ENCODE measurements around the gene LCNL1.

DNA sequence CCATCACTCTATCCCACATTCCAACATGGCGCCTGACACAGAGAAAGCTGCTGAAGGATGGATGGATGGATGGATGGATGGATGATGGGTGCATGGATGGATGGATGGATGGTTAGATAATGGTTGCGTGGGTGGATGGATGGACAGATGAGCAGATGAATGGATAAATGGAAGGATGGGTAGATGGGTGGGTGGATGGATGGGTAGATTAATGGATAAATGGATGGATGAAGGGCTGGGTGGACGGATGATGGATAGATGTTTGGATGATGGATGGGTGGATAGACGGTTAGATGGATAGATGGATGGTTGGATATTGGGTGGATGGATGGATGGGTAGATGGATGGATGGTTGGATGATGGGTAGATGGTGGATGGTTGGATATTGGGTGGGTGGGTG is 26.2 kb upstream of the LCNL1 start:
- no peak for TF ChIP-seq POLR2A (IDR thresholded peaks at IDR 0.05)
- TF ChIP-seq, protein P1, sequence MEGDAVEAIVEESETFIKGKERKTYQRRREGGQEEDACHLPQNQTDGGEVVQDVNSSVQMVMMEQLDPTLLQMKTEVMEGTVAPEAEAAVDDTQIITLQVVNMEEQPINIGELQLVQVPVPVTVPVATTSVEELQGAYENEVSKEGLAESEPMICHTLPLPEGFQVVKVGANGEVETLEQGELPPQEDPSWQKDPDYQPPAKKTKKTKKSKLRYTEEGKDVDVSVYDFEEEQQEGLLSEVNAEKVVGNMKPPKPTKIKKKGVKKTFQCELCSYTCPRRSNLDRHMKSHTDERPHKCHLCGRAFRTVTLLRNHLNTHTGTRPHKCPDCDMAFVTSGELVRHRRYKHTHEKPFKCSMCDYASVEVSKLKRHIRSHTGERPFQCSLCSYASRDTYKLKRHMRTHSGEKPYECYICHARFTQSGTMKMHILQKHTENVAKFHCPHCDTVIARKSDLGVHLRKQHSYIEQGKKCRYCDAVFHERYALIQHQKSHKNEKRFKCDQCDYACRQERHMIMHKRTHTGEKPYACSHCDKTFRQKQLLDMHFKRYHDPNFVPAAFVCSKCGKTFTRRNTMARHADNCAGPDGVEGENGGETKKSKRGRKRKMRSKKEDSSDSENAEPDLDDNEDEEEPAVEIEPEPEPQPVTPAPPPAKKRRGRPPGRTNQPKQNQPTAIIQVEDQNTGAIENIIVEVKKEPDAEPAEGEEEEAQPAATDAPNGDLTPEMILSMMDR (IDR thresholded peaks at IDR 0.05), result no peak

Data from prostate gland (tissue), 2 donors.